Measurements from ENCODE around the gene ODF2L.

The ODF2L gene

GRCh38 chr1:86303041-86303690, 93.0 kb downstream of the ODF2L start:
- DNase-seq, result no peak
